Measurements from ENCODE around the gene ELL2.

- TF ChIP-seq CTCF (IDR thresholded peaks at IDR 0.05) = no peak
- TF ChIP-seq POLR2A (IDR thresholded peaks at IDR 0.05) = no peak
Observed at GRCh38 chr5:95891499-95891898, 70.2 kb downstream of the ELL2 start.
